NCI-H146 (cell line): ENCODE results near the gene NNMT.

Source experiments
- DNase-seq: peaks from one replicate; lab custom pipeline; 2025; lab: John Stamatoyannopoulos, UW

Gene NNMT

DNA sequence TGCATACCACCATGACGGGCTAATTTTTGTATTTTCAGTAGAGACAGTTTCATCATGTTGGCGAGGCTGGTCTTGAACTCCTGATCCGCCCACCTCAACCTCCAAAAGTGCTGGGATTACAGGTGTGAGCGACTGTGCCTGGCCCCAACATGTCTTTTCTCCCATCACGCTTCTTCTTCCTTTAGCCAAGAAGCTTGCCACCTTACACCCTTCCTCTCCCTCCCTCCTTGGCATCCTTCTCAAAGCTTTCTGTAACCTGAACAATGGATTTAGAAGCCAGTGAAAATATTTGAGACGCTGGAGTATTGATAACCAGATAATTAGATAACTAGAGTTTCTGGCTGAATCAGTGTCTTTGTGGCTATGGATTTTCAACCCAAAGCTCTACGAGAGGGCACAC is 11.3 kb upstream of the NNMT start:
- DNase-seq = no peak

DNA sequence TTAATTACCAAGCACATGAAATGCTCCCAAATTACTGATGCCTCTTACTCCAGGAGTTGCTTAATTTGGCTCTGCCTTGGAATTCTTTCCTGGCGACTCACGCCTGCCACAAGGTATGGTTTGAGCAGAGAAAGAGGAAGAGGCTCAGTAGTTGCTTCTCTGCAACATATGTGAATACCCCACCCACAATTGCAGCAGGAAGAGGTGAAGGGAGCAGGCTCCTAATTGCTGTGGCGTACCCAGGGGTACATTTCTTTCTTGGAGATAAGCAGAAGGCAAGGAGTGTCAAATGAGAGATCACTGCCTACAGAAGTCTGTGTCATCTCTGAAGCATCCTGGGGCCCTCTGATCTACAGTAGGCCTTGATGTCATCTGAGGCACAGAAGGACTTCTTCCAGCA is 10.6 kb upstream of the NNMT start:
- DNase-seq = no peak

DNA sequence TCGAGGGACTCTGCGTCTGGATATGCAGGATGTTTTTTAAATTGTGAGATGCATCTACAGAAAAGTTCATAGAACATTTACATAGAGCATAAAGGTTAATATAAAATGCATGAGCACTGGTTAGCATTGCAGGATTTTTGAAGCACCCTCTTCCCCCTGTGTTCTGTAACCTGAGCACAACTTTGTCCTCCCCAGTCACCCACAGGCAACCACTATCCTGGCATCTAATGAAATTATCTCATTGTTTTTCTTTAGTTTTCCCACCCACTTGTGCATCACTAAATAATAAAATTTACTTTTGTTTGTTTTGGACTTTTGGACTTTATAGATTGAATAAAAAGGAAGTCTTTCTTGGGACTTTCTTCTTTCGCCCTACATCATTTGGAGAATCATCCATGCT is 10.0 kb upstream of the NNMT start:
- DNase-seq = no peak

DNA sequence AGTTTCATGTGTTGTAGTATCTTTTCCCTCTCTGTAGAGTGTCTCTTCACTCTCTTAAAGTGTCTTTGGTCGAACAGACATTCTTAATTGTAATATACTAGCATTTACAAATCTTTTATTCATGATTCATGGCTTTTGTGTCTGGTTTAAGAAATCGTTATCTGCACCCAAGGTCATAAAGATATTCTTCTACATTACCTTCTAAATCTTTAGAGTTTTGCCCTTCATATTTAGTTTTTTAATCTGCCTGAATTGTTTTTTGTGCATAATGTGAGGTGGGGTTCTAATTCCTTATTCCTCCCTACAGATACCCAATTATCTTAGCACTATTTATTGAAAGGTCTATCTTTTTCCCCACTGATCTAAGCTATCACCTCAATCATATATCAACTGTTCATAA is 9.0 kb upstream of the NNMT start:
- DNase-seq = no peak

DNA sequence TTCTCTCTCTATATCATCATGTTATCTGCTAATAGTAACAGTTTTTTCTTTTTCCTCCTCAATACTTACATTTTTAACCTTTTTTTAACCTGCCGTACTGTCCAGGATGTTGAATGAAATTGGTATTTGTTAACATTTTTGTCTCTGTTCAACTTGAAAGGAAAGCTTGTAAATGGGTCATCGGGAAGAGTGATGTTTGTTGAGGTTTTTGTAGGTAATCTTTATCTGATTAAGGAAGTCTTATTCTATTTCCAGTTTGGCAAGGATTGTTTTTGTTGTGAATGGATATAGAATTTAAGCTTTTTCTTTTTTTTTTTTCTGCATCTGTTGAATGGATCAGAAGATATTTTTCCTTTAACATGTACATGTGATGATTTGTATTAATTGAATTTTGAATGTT is 8.1 kb upstream of the NNMT start:
- no peak for DNase-seq

DNA sequence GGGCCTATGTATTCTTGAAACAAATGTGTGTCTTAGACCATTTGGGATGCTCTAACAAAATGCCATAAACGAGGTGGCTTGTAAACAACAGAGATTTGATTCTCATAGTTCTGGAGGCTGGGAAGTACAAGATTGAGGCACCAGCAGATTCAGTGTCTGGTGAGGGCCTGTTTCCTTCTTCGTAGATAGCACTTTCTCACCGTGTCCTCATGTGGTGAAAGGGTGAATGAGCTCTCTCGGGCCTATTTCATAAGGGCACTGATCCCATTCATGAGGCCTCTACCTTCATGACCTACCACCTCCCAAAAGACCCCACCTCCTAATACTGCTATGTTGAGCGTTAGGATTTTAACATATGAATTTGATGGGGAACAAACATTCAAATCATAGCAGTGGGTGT is 6.4 kb upstream of the NNMT start:
- DNase-seq = no peak

DNA sequence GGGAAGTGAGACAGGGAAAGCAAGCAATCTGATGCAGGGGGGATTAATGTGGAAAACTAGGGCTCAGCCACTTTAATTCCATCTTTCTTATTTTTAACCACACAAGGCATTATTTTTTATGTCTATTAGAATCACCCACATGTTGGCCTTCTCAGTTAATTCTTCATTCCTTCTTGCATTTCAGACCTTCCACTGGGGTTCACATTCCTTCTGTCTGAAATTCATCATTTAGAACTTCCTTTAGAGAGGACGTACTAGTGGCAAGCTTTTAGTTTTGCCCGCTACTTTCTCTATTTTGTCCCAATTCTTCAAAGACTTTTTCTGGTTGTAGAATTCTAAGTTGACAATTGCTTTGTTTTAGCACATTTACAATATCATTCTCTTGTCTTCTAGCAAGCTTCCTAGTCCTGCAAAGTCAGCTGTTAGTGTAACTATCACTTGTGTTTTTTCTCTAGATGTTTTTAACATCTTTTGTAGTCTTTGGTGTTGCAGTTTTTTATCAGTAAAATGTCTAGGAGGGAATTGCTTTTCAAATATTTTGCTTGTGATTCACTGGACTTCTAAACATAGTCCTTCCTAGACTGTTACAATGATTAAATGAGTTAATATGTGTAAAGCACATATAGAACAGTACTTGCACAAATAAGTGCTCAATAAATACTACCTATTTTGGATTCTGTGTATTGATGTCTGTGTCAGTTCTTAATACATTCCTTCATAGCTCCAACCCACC is 5.5 kb upstream of the NNMT start:
- no peak for DNase-seq

DNA sequence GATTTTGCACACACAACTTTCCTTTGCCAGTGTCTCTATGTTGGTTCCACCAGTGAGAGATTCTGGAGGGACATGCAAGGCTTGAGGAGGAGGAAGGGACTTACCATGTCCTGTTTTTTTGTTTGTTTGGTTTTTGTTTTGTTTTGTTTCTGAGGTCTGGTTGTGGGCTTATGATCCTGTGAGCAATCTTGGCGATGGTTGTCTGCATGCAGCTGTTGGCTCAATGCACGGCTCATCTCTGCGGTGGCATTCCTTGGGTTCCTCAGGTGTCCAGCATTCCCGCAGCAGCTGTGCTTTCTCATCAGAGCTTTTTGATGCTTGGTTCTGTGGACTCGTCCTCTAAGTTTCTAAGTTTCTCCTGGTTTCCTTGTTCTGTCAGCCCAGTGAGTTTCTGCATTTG is 4.8 kb upstream of the NNMT start:
- DNase-seq = no peak

DNA sequence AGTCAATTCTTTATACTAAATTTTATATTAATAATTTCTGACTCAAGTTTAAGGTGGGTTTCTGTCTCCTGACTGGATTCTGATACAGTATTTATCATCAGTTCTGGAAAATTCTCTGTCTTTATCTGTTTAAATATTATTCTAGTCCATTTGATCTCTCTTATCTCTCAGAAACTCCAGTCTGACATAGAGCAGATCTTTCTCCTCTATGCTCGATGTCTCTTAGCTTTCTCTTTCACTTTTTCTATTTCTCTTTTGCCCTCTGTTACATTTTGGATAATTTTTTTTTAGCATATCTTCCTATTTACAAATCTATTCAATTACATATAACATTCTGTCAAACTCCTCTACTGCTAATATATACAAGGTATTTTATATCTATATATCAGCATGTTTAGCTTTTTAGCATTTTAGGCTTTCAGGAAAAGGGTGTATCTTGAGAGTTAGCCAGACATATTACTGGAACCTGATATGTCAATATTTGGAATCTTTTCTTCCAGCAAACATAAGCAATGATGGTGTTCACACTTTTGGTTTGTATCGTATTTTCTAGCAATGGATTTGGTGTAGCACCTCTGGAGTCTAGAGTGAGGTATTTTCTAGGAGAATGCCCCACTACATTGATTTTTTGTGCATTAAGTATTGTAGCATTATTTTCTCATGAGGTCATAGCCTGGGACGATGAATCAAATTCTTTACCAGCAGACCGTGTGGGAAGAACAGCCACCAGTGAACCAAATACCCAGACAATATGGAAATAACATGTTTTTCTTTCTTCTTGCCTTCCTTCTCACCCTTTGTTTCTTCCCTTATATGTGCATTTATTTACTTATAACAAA is 4.1 kb upstream of the NNMT start:
- DNase-seq = no peak

DNA sequence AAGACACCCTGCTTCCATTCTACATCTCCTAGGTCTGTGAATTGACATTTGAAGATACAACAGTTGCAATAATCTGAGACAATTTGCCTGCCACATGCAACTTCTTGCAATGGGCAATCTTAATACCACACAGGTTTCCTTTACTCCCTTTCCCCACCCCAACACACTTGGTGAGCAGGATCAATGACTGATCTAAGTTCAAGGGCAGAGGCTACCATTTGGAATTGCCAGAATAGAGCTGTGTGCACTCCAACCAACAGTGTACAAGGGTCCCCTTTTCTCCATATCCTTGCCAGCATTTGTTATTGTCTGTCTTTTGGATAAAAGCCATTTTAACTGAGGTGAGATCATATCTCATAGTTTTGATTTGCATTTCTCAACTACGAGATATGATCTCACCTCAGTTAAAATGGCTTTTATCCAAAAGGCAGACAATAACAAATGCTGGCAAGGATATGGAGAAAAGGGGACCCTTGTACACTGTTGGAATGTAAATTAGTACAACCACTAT is 2.9 kb upstream of the NNMT start:
- no peak for DNase-seq

DNA sequence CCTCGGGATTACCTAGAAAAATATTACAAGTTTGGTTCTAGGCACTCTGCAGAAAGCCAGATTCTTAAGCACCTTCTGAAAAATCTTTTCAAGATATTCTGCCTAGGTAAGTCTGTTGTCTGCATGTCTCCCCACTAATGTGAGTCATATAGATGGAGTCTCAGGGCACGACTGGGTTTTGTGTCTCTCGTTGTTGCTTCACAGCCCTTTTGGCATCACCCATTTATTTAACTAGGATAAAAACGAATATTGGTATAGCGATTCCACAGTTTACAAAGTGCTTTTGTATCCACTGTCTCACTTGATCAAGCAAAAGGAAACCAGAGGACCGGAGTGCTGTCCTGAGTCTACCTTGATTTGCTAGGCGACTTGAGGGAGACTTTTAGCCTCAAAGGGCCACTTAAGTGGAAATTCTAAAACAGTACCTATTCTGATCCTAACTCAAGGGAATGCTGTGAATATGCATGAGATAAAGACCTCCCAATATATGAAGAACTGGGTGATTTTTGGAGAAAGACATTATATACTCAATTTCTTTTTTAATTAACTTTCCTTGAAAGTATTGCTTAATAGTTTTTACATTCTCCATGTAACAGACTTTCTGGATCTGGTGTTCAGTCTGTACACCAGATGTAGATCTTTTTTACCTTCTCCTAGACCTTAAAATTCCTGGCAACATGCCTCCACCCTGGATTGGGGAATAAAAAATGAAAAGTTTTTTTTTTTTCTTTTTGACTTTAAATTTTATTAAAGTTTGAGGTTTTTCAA is 590 bp downstream of the NNMT start:
- DNase-seq = no peak

DNA sequence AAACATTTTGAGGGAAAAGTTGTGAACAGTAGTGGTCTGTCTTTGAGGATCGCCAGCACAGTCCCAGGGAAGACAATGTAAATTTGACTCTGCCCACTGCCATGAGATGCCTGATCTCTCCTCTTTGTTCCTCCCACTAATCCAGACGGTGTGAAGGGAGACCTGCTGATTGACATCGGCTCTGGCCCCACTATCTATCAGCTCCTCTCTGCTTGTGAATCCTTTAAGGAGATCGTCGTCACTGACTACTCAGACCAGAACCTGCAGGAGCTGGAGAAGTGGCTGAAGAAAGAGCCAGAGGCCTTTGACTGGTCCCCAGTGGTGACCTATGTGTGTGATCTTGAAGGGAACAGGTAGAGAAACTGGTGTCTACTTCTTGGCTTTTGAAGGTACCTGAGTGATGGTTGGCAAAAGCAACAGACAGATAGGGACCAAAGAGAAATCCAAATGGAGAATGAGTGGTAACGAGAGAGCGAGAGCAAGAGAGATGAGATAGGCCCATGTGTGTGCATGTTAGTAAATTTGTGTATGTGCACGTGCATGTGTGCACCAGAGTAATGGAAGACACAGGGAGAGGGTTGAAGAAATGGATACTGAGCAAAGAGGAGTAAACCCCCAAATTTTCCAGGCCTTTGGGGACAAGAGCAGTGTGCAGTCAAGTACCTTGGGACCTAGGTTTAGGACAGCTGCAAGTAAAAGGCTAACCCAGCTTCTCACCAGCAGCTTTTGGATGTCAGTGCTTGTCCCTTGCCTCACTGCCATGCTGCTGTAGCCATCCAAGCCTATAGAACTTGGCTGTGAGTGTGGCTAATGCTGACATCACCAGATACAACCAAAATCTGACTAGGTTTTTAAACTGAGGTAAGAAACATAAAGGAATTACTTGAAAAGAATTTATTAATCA is 1.9 kb downstream of the NNMT start:
- no peak for DNase-seq

DNA sequence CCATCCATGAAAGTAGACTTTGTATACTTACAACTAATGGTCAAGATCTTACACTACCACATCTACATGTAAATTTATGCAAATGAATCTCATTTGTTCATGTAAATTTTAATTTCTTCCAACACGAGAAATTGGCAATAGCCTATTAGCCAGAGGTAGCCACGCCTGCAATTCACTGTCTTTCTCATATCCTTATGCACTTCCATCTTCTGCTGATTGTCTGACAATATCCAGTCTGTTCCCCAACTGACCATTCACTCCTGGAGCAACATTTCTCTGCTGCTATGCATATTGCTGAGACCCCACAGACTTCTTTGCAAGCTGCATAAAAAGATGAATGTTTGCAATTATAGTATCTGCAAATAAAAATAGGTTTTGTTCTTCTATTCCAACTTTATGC is 2.5 kb downstream of the NNMT start:
- DNase-seq = no peak

DNA sequence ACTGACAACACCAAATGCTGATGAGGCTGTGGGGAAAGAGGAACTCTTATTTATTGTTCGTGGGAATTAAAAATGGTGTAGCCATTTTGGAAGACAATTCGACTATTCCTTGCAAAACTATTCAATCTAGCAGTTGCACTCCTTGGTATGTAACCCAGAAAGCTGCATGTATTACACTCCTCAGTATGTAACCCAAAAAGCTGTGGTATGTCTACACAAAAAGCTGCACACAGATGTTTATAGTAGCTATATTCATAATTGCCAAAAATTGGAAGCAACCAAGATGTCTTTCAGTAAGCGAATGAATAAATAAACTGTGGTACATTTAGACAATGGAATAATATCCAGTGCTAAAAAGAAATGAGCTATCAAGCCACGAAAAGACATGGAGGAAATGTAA is 4.9 kb downstream of the NNMT start:
- no peak for DNase-seq

DNA sequence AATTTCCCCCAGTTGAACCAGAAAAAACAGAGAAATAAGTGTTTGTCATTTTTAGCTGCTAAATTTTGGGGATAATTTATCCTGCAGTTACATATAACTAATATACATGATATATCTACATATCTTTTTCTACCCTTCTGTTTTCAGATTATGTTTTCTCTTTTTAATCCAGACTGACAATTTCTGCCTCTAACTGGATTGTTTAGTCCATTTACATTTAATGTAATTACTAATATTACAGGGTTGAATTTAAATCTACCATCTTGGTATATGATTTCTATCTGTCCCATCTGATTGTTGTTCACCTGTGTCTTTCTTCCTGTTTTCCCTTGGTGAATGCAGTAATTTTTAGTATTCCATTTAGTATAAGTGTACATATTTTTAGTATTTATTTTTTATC is 5.7 kb downstream of the NNMT start:
- DNase-seq = no peak

DNA sequence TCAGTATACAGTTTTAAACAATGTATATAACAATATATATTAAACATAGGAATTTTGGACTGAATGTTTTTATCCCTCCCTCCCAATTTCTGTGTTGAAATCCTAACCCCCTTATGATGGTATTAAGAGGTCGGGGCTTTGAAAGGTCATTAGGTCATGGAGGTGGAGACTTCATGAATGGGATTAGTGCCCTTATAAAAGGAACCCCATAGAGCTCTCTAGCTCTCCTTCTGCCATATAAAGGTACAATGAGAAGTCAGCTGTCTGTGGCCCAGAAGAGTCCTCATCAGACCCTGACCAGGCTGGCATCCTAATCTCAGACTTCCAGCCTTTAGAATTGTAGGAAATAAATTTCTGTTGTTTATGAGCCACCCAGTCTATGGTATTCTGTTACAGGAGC is 6.5 kb downstream of the NNMT start:
- no peak for DNase-seq

DNA sequence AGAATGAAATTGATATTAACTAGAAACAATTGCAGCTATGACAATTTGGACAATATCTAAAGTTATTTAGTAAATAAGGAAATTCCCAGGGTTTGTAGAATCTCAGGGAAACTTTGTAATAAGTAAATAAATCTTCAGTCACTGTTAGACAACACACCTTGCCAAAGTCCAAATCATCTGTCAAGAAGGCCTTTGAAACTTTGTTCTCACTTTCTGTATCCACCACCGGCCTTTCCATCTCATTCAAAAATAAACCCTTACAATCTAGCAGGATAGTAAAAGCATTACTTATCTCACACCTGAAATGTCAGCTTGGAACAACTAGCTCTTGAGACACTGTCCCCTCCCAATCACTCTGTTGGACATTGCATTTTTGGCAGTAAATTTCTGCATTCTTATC is 7.9 kb downstream of the NNMT start:
- no peak for DNase-seq

DNA sequence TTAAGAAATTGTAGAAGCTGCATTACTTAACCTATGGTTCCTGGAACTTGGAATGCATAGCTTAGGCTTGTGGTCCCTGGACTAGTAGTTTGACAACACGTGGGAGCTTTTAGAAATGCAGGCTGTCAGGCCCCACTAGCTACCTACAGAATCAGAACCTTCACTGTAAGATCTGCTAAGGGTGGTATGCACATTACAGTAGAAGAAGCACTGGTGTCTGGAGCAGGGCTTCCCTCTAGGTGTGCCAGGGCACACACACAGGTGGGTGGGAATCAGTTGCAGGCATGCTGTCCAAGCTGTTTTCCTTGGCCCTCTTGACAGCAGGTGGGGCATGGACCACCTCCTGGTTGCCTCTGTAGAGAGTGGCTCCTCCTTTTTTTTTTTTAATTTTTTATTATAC is 8.8 kb downstream of the NNMT start:
- DNase-seq = no peak

DNA sequence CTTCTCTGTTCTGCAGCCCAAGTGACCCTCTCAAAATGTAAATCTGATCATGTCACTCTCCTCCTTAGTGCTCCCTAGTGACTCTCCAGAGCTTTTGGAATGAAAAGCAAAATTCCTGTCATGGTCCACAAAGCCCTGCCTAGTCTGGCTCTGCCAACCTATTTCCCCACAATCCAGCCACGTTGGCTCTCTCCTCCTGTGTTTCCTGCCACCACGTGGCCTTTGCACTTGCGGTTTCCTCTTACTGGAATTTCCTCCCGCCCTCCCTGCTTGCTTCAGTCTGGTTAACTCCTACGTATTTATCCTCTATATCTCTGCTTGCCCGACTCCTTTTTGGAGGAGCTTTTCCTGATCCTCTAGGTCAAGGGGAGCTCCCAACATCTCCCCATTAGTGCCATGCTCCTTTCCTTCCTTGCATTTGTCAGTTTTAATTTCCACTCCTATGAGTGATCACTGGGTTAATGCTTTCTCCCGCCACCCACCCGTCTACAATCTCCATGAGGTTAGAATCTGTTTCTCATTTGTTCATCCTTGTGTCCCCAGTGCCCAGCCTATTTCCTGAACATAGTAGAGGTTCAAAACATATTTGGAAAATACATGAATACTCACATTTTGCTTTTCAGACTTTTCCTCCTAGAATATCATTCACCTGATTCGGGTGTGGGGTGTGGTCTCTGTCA is 11.5 kb downstream of the NNMT start:
- no peak for DNase-seq

DNA sequence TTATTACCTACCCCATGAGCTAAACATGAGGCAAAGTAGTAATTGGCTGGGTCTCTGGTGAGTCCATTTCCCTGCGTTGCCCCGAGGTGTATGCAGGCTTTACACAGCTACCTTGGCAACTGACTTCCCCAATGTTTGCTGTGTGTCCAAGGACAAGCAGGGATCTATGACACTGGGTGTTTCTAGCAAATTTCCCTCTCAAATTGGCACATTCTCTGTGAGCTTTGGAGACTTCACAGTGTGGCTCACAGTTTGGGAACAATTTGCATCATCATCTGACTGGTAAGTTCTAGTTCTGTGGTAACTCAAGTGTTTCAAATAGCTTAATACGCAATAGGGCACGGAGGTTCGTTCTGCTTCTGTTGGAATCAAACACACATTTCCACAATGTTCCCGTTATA is 12.5 kb downstream of the NNMT start:
- peak; percentile 71 for DNase-seq

DNA sequence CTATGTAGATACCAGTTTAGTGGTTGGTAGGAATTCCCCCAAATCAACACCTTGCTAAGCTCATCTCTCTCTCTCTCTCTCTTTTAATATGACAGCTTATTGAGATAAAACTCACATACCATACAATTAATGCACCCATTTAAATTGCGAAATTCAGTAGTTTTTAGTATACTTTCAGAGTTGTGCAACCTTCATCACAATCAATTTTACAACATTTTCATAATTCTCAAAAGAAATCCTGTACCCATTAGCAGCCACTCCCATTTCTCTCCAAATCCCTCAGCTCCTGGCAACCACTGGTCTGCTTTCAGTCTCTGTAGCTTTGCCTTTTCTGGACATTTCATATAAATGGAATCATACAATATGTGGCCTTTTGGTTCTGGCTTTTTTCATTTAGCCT is 13.3 kb downstream of the NNMT start:
- DNase-seq = no peak
